GM12892 (cell line): ENCODE data around the gene ZNF790.

Source experiments
- POLR2A ChIP-seq: IDR thresholded peaks from 2 replicates; pipeline ENCODE4 v1.6.1; 2011; ENCODE audit warnings: low read depth, low read length, control low read depth
- TAF1 ChIP-seq: IDR thresholded peaks from 2 replicates; pipeline ENCODE4 v1.6.1; 2011; ENCODE audit warnings: low read depth, mild to moderate bottlenecking, control low read depth, low read length, borderline replicate concordance

DNA sequence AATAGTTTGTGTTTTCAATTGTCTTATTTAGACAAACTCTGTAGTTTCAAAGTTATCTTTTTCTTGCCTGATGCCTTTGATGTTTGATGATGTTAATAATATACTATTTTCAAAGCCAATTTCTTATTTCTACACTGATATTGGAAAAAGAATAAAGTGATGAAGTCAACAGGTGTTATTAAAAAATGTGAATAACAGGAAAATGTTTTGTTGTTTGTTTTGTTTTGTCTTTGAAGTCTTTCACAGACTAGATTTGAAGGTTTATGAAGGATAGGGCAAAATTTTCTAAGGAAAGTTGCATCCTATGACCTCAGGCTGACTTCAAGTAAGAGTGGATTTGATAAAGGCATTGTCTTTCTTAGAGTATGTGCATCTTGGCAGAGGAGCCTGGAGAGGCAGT, 31.2 kb downstream of the ZNF790 start:
- TF ChIP-seq POLR2A = no peak
- no peak for TF ChIP-seq TAF1
